H1 (cell line): ENCODE measurements around the gene KCP. TPM values are rescaled to one million over a fixed set of nuclear protein-coding genes. Genes with fewer than 3 reads are reported as not detected.

Source experiments
- HDAC6 ChIP-seq: IDR thresholded peaks from one replicate; pipeline ENCODE4 v1.7.1; 2012; ENCODE audit warnings: low read depth, mild to moderate bottlenecking, inconsistent platforms, low read length, moderate library complexity
- RXRA ChIP-seq: IDR thresholded peaks from 2 replicates; pipeline ENCODE4 v1.6.1; 2011; ENCODE audit warnings: low read depth, mild to moderate bottlenecking, low read length, moderate library complexity; ENCODE audit not compliant: insufficient read depth
- polyA plus RNA-seq, 7 experiments: library from polyadenylated mRNA; depleted of rRNA in 3 of 7; stranded (reverse) in 5 of 7; unstranded in 2 of 7; fragments of >200 nt in 5 of 7; fragments of 200-250 nt in 2 of 7; gene quantifications; 1 replicate in 5 of 7; 2 replicates in 1 of 7; 4 replicates in 1 of 7; pipeline versions ENCODE4 v1.2.1 to v1.2.3, GENCODE V29; 2011 to 2013; ENCODE audit warnings: missing spikeins in 2 of 7, mixed read lengths in 2 of 7
- total RNA-seq: library from RNA; stranded (reverse); fragmentation: NEBNext Ultra II Directional; extraction: Animal tissue kit (Norgen Biotek cat#: 25700); gene quantifications from 2 replicates; pipeline ENCODE4 v1.2.1, GENCODE V29; 2021

Gene KCP
- total and polyA plus RNA-seq, 2 of the 8 experiments (the other 6 are each of a cell fraction or from before 2014, with no cell fraction given): 1.3 to 2.0 TPM

- TF ChIP-seq HDAC6 (no peak), RXRA (no peak)
Measured at GRCh38 chr7:128916643-128916915, 6.1 kb upstream of the KCP start (continued).
